ENCODE results near the gene SETD7.

SETD7 gene

GRCh38 chr4:139556071-139556723 is at the start of gene SETD7:
SETD7 (minus strand) TSS chr4:139556219; CDS start chr4:139556137, 82 bp downstream.
- peak; percentile 67 for DNase-seq

- DNase-seq = no peak
Observed at GRCh38 chr4:139605516-139605915, 49.5 kb upstream of the SETD7 start.

DNA sequence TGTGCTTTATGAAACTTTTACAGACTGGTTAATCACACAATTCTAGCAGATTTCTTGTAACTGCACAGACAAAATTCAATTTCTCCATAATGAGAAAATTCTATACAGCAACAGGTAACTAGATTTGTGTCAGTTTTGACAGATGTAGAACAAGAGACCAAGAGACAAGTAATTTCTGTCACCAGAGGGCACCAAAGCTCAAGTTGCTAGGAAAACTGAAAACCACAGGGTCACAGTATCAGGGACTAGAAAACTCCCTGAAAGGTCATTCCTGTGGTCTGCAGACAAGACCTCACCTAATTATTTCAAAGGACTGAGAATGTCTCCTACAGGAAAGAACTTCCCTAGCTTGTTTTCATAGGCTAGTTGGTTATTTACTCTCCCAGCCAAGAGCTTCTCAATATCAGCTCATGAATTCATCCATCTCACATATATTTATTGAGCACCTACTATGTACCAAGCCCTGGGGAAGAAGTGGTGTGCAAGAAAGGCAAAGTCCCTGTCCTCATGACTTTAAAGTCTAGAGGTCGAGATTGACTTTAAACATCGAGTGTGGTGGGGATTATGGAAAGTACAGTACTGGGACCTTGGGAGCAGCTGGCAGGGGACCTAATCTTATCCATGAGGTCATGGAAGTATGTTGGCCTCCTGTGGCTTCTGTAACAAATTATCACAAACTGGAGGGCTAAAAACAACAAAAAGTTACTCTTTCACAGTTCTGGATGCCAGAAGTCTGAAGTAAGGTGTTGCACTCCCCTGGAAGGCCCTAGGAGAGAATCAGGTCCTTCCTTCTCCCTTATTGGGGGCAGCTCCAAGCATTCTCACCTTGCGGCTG is 47.8 kb upstream of the SETD7 start:
- DNase-seq = peak; percentile 39

- DNase-seq = no peak
Observed at GRCh38 chr4:139602776-139603360, 46.8 kb upstream of the SETD7 start.

GRCh38 chr4:139600662-139601061 is 44.6 kb upstream of the SETD7 start:
- no peak for DNase-seq

- DNase-seq = peak; percentile 39
Observed at GRCh38 chr4:139599594-139600374, 43.8 kb upstream of the SETD7 start.

DNA sequence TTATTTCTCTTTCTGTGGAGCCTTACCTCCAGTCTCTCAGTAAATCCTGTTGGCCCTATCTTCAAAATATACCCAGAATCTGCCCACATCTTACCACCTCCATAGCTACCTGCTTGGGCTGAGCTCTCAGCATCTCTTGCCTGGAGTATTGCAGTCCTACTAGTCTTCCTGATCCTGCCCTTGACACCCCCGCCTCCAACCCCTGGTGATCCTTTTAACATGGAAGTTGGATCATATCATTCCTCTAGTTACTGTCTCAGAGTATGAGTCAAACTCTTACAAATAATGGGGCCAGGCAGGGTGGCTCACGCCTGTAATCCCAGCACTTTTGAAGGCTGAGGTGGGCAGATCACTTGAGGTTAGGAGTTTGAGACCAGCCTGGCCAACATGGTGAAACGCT is 43.1 kb upstream of the SETD7 start:
- DNase-seq = no peak

DNA sequence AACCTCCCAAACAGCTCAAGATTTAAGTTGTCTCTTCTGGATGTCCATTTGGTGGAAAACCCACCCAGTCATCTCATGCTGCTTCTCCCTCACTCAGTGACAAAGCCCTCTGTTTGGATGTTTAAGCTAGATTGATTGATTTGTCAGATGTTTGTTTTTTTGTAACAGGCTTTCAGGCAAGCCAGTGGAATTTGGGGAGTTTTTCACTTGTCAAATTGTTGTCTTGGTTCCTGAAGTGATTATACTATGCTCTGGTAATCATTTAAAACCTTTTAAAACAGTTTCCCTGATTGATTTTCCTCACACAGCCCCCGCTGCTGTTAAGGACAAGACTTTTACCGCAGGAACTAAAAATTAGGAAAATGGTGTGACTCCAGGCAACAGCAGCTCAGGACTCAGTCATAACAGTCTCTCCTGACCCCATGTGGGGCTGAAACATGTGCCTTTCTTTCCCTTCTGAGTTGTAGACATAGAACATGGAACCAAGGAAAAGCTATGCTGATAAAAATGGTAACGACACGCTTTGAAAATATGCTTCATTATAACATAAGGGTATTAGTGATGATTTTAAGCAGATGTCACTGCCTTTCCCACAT is 40.8 kb upstream of the SETD7 start:
- no peak for DNase-seq

DNA sequence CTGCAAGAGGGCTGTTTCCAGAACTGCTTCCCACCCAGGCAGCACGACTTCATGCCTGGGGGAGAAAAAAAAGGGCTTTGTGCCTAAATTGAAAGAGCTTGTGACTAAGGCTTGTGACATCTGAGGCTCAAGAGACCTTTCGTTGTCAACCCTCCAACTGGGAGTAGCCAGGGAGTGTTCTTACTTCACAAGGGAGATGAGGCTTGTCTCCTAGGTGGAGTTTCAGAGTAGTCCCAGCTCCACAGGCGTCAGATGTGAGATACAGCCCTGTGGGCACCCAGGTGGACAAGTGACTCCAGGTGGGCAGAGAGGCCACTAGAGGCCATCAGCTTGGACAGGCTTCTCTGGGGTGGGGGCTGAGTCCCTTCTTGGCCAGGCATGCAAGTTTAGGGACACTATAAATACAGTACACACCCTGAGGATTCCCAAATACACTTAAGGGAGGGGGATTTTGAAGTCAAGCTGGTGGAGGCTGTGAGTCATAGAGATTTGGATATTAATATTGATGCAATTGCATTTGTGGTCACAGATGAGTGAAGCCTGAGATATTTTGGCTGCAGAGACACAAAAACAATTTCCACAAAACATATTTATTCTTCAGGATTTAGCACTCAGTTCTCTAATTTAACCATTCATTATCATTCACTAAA is 40.1 kb upstream of the SETD7 start:
- no peak for DNase-seq

DNA sequence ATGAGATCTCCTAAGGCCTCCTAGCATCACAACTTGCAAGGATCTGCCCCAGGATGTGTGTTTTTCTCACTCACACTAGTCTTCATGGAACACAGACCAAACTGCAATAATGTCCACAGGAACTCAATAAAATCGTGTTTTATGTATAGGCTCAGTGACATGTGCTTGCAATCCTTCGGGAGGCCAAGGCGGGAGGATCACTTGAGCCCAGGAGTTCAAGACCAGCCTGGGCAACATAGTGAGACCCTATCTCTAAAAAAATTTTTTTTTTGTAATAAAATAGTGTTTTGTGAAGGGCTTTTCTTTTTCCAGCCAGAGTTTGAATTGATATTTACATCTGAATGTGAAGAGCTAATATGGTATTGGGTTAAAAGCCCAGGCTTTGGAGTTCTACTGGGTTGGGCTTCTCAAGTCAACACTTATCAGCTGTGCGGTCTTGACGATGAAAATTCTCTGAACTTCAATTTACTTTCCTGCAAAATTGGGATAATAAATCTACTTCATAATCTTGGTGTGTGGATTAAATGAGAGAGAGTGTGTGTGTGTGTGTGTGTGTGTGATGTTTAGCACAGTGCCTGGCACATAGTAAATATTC is 38.7 kb upstream of the SETD7 start:
- no peak for DNase-seq

- no peak for DNase-seq
Observed at GRCh38 chr4:139593091-139593564, 37.1 kb upstream of the SETD7 start.

DNA sequence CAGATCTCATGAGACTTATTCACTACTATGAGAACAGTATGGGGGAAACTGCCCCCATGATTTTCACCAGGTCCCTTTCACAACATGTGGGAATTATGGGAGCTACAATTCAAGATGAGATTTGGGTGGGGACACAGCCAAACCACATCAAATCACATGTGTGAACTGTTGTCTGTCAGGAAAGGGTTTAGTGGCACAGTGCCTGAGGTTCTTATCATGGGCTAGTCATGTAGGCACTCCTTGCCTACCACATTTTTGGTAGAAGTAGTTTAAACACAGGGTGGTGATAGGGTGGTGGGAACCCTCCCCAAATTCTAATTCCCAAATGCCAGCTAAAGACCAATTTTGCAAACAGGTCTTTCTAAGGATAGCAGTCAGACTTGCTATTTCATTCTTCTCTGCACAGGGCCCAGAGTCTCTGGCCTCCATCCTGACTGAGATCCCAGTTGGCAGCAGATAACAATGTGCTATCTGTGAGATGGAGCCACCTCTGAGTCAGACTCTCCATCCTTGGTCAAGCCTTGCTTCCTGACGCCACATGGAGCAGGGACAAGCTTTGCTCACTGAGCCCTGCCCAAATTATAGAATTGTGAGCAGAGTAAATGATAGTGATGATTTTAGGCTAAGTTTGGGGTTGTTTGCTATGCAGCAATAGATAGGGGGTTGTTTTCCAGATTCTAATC is 33.5 kb upstream of the SETD7 start:
- DNase-seq = no peak

- no peak for DNase-seq
Observed at GRCh38 chr4:139587446-139587845, 31.4 kb upstream of the SETD7 start.

DNA sequence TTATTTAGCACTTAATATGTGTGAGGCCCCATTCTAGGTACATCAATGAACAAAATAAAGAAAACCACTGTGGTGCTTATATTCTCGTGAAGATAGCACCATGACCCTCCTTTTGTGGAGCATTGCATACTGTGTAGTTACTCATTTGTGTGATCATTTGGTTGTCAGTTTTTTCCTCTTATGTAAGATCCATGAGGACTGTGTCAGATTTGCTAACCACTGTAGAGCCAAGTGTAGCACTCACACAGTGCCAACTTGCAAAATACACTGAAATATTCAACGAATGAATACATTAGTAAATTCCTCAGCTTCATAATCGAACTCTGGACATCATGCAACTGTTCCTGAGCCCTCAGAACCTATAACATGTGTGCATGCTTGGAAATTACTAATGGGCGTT is 29.5 kb upstream of the SETD7 start:
- DNase-seq = no peak

DNA sequence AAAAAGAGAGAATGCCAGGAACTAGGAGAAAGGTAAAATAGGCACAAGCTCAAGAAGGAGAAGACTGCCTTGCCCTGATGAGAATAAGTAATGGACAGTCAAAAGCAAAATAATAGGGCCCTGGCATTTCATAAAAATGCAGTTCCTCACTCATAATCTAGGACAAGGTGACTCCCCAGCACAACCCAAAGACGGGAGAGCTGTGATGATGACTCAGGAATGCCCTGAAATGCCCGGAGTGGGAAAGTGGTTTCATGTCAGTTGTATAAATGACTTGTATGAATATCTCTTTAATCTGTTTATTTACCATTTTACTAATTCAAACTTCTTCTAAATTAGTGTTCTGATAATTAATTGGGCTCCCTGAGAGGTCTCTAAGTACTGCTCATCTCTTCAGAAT is 28.8 kb upstream of the SETD7 start:
- no peak for DNase-seq

GRCh38 chr4:139584013-139584412 is 28.0 kb upstream of the SETD7 start:
- DNase-seq = no peak

- DNase-seq = no peak
Observed at GRCh38 chr4:139582044-139582443, 26.0 kb upstream of the SETD7 start.

- DNase-seq = no peak
Observed at GRCh38 chr4:139581096-139581495, 25.1 kb upstream of the SETD7 start.

GRCh38 chr4:139576219-139576618 is 20.2 kb upstream of the SETD7 start:
- DNase-seq = no peak

DNA sequence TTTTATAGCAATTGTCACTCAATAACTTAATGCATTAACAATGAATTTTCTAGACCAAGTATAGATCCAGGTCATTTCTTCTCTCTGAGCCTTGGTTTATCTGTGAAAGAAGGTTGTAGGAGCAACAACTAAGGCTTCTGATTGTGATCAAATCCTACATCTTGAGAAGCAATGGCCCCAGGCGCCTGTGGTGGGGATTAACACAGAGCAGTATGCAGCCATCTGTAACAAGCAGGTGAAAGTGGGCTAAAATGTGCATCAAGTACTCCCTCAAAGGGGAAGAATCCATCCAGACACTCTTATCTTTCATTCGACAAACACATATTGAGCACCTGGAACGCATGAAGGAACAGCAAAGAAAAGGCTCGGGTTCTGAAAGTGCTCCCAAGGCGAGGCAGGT is 19.1 kb upstream of the SETD7 start:
- DNase-seq = no peak

DNA sequence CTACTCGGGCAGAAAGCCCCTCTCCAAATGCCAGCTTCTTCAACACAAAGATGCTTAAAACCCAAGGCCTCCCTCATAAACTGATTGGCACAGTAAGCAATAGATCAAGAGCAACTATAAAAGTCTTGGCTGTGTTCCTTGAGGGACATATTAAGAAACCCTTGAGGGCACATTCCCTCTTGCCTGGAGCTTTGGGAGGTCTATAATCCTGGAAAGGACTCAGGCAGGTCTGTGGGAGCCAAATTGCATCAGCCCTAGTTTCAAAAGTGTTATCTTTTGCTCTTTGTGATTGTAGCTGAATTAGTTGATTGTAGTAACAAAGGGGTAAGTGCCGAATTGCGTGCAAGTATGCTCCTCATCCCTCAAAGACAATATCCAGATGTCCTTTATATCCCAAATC is 18.6 kb upstream of the SETD7 start:
- no peak for DNase-seq
